SHP77 (cell line): ENCODE measurements around the gene PCSK6.
A peak's percentile ranks its signal among the peaks of the same experiment; 100 is the strongest.

Experiments
- DNase-seq, 2 experiments: peaks; one replicate each; lab custom pipeline; 2025; lab: John Stamatoyannopoulos, UW

PCSK6 gene

DNA sequence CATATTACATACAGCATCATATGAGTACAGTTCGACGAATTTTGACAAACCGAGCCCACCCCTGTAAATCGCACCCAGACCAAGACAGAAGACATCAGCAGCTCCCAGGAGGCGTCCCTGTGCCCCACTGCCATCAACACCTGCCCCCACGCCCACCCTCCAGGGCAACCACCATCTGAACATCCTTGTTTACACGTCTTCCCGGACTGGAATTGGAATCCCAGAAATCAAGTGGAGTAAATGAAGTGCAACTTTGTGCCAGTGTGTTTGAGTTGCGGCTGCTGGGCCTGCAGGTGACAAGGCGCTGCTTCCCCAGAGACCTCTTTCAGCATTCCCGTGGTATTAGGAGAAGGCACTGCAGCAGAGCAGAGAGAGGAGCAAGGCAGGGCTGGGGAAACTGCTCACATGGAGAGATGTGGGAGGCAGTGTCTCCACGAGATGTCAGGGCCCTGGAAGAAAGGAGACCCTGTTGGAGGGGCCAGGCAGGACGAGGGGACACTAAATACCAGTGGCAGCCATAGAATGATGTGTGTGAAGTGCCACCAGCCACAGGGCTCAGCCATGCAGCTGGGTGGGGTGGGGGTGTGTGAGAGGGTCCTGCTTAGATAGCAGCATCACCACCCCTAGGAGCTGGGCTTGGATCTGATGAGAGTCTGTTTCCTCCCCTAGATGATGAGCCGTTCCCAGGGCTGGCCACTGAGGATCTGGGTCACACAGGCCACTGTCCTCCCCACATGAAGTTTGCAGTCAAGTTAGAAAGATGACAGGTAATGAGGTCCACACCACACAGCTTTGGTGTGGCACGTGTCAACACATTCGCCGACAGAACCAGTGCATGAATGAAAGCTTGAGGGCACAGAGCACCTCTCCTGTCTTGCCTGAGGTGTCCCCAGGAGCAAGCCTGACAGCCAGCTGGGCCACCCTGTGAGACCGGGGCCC lies 33.4 kb upstream of the PCSK6 start:
- no peak for DNase-seq

DNA sequence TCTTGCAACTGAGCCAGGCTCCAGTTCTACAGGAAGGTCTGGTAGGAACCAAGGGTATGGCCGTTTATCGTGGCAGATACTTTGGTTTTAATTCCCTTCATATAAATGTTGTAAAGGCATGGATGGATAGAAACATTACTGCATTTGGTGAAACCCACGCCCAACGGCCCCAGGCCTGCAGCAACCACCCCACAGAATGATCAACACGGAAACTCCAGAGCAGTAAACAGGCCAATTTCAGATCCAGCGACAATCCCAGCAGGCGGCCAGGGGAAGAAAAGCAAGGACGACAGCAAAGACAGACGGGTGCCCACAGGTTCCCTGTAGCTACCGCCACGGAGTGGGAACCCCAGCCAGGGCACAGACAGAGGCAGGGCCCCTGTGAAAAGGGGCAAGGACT lies 32.6 kb upstream of the PCSK6 start:
- DNase-seq: no peak

DNA sequence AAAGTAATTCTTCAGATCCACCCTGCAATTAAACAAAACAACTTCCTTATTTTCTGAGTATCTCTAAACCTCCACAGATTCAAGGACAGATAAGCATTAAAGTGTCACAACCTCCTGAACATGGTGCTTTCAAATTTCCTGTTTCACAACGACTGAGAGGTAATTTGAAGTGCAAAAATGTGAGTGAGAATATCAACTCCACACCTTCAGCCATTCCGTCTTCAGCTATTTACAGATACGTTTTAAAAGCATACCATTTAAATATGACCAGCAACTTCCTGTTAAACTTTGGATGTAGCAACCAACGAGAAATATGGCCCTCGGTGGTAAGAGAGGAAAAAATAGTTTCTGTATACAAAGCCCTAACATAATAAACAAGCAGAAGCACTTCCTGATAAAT lies 32.1 kb upstream of the PCSK6 start:
- no peak for DNase-seq

DNA sequence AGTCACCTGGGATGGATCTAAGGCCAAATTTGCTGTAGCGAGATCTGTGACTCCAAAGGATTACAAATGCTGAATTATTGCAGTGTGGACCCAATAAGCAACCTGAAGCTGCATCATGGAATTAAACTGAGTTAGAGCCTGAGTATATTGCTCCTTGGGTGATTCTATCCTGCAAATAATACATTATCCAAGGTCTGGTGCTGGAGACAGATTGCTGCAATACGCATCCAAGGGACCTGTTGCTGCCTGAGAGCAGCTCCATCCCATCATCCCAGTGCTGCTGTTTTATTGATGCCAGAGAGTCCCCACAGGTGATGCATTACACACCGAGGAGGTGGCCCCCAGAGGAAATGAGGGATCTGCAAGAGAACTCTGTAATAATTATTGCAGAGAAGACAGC lies 31.6 kb upstream of the PCSK6 start:
- no peak for DNase-seq

DNA sequence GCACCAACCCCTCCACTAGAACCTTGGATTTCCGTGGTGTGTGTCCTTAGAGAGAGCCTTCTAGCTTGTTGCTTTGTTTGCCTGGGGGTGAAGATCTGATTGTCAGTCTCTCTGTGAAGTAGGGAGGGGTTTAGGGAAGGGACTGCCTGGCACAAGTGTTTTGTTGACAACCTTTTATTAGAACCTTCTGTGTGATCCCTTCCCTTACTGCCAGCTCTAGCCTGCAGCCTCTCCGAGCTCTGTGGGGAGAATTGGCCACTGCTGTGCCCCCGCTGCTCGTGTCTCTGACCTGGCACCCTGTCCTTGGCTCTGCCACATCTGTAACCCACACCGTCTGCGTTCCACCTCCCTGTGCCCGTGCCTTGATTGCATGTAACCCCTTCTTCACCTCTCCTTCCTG lies 30.9 kb upstream of the PCSK6 start:
- no peak for DNase-seq

DNA sequence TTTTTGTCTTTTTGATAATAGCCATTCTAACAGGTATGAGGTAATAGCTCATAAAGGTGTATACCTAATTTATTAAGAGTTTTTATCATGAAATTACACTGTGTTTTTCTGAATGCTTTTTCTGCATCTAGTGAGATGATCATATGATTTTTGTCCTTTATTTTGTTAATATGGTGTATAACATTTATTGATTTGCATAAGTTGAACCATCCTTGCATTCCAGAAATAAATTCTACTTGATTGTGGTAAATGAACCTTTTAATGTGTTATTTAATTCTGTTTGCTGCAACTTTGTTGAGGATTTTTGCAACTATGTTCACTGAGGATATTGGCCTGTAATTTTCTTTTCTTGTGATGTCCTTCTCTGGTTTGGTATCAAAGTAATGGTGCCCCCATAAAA lies 28.0 kb upstream of the PCSK6 start:
- DNase-seq: no peak

DNA sequence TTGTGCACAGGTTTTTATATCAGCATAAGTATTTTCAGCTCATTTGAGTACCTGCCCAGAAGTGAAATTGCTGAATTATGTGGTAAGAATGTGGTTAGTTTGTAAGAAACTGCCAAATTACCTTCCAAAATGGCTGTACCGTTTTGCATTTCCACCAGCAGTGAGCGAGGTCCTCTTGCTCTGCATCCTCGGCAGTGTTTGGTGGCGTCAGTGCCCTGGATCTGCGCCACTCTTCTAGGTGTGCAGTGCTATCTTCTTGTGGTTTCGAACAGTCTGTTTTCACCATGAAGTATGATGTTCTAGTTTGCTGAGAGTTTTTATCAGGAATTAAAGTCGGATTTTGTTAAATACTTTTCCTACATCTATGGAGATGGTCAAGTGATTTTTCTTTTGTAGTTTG lies 24.8 kb upstream of the PCSK6 start:
- DNase-seq: no peak

DNA sequence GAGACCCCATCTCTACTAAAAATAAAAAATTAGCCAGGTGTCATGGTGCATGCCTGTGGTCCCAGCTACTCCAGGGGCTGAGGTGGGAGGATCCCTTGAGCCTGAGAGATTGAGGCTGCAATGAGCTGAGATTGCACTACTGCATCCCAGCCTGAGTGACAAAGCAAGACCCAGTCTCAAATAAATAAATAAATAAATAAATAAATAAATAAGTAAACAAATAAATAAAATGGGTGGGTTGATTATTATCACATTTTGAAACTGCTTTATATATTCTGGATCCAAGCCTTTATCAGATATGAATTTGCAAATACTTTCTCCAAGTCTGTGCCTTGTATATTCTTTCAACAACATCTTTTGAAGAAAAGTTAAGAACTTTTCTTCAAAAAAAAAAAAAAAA lies 22.2 kb upstream of the PCSK6 start:
- no peak for DNase-seq

- DNase-seq: no peak
Observed at GRCh38 chr15:101510212-101511197, 21.0 kb upstream of the PCSK6 start.

- no peak for DNase-seq
Observed at GRCh38 chr15:101509279-101509678, 19.8 kb upstream of the PCSK6 start.

DNA sequence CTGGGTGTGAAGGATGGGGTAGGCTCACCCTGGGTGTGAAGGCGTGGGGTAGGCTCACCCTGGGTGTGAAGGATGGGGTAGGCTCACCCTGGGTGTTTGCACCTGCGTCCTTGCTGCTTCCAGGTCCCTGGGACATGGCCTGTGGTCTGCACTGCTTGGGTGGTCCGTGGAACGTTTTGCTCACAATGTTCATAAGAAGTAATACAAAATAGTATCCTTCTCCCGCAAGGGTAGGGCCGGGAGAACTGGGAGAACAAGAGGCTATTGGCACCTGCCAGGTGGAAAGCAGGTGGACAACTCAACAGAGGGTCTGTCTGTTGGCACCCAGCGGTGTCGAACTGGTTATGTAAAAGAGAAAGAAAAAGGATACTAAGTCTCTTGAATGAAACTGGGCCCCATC lies 17.0 kb upstream of the PCSK6 start:
- no peak for DNase-seq

- DNase-seq: no peak
Observed at GRCh38 chr15:101505610-101506337, 16.3 kb upstream of the PCSK6 start.

GRCh38 chr15:101504866-101505609 lies 15.5 kb upstream of the PCSK6 start:
- DNase-seq: no peak

DNA sequence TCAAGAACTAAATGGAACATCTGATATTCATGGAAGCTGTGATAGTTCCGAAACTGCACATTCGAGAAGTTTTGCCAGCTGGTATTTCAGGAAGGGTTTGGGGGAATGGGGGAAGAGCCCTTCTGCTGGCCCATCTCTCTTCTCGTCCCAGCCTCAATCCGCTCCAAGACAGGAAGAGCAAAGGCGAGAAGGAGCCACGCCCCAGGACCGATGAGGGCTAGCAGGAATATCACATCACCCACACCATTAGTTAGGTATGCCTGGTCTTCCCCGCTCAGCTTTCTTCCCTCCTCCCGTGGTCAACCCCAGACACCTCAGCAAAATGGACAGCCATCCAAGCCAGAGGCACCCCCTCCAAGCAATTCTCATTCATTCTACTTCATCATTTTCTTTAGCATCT lies 14.9 kb upstream of the PCSK6 start:
- DNase-seq: no peak

DNA sequence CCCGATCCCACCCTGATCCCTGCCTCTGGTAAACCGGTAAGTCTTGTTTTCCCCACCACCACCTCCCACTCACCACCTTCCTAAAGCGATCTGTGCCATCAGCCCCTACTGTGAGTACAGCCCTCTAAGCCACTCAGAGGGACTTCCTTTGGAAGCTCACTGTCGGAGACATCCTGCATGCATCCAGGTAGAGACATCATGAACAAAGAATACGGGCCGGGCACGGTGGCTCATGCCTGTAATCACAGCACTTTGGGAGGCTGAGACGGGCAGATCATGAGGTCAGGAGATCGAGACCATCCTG lies 13.7 kb upstream of the PCSK6 start:
- no peak for DNase-seq

- no peak for DNase-seq
Observed at GRCh38 chr15:101502572-101503295, 13.2 kb upstream of the PCSK6 start.

- DNase-seq: no peak
Observed at GRCh38 chr15:101501703-101502373, 12.3 kb upstream of the PCSK6 start.

DNA sequence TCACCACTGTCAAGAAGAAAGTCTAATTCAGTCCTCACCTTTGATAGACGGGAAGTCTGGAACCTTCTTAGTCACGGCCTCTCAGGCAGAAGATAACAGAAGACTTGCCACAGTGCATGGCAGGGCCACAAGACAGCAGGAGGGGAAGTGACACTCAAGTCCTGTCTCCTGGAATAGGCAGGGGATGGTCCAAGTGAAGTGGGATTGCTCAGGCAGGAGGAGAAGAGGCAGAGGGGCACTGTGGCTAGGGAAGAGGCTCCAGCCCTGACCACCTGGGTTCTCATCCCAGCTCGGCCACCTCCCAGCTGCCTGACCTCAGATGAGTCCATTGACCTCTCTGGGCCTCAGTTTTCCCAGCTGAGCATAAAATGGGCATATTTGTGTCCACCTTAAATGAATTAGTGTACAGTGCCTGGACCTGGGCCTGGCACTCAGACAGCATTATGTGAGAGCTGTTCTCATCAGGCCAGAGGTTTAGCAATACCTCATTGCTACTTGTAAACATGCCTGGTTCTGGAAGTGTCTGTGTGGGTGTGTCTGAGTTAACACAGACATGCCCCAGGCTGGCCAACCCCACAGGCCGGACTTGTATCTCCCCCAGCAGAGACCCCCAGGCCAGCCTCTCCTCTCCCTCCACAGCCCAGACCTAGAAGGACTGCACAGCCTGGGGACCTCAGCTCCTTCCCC lies 11.5 kb upstream of the PCSK6 start:
- DNase-seq: no peak

GRCh38 chr15:101499863-101500713 lies 10.6 kb upstream of the PCSK6 start:
- peak; percentile 4 to 60 for DNase-seq
